Measurements from ENCODE around the gene C18orf54. TPM values are rescaled to one million over a fixed set of nuclear protein-coding genes. Genes with fewer than 3 reads are reported as not detected.
"Not testable (repeated sequence)": the region's sequence is repeated elsewhere in the genome, so short reads cannot be mapped to it uniquely, and the experiment has no call there.

Gene C18orf54
- total RNA-seq, 1 donor from 2014 or later = 27.9 TPM

DNA sequence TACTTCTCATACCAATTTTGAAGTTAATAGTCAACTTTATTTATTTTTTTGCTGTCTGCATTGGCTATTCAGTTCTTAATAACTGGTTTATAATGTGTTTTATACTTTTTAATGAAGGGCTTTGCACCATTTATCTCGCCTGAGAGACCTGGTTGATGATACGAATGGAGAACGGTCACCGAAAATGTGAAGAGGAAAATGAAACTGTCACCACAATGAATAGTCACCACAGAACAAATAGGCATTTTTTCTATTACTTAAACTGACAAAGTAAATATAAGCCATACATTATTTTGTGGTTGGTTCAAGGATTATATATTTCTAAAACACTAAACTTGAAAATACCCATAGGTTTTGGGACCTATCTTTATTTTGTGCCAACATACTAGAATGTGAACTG lies 20.4 kb downstream of the C18orf54 start:
- no peak overlapping the region for H3K27ac Mint-ChIP-seq (ENCODE audit: unreplicated experiment)
- H3K4me1 Mint-ChIP-seq = peaks cover 7% of the 10 kb centered on the region
- H3K9me3 Mint-ChIP-seq = no peaks in the 10 kb centered on the region
- TF ChIP-seq, protein P1, sequence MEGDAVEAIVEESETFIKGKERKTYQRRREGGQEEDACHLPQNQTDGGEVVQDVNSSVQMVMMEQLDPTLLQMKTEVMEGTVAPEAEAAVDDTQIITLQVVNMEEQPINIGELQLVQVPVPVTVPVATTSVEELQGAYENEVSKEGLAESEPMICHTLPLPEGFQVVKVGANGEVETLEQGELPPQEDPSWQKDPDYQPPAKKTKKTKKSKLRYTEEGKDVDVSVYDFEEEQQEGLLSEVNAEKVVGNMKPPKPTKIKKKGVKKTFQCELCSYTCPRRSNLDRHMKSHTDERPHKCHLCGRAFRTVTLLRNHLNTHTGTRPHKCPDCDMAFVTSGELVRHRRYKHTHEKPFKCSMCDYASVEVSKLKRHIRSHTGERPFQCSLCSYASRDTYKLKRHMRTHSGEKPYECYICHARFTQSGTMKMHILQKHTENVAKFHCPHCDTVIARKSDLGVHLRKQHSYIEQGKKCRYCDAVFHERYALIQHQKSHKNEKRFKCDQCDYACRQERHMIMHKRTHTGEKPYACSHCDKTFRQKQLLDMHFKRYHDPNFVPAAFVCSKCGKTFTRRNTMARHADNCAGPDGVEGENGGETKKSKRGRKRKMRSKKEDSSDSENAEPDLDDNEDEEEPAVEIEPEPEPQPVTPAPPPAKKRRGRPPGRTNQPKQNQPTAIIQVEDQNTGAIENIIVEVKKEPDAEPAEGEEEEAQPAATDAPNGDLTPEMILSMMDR (conservative IDR thresholded peaks at IDR 0.05) = no peak
- H3K4me3 Mint-ChIP-seq = no peak overlapping the region
- no peak for DNase-seq (ENCODE audit: low read depth, low spot score)
- peaks cover 10% of the 10 kb centered on the region for H3K36me3 Mint-ChIP-seq (ENCODE audit: low read depth)
- no peaks in the 10 kb centered on the region for H3K27me3 Mint-ChIP-seq (ENCODE audit: low read depth)

DNA sequence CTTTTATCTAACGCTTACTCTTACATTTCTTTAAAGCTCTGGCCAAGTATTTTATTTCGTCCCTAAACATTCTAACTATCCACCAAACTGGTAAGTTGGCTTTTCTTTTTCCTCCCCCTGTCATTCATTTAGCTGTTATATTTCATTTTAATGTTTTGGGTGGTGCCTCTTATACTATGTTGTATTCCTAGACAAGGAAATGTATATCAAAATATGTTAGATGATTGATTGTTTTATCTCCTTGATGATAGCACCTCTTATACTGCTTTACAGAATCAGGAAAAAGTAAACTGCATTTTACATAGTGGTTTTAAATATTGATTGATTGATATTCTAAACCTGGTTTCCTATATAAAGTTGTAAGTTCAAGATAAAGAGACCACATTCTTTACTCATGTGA lies 23.9 kb downstream of the C18orf54 start:
- no peak for DNase-seq (ENCODE audit: low read depth, low spot score)
- TF ChIP-seq, protein P1 (conservative IDR thresholded peaks at IDR 0.05) = no peak
- Mint-ChIP-seq H3K9me3 (no peaks in the 10 kb centered on the region), H3K27ac (ENCODE audit: unreplicated experiment) (no peak overlapping the region), H3K36me3 (ENCODE audit: low read depth) (peaks cover 7% of the 10 kb centered on the region), H3K4me1 (peaks cover 13% of the 10 kb centered on the region), H3K27me3 (ENCODE audit: low read depth) (no peaks in the 10 kb centered on the region), H3K4me3 (no peak overlapping the region)

DNA sequence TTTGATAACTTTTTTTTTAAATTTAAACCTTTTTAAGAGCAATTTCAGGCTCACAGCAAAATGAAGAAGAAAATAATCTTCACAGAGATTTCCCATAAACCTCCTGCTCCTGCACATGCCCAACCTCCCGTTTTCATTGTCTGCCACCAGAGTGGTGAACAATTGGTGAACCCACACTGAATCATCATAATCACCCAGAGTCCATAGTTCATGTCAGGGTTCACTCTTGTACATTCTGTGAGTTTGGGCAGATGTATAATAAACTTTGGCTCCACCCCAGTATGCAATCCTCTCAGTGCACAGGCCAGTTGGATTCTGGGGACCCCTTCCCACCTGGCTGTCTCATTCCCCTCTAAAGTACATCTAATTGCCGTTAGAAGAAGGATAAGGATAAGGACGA lies 24.4 kb downstream of the C18orf54 start:
- H3K4me1 Mint-ChIP-seq = peaks cover 13% of the 10 kb centered on the region
- no peaks in the 10 kb centered on the region for H3K9me3 Mint-ChIP-seq
- no peaks in the 10 kb centered on the region for H3K27me3 Mint-ChIP-seq (ENCODE audit: low read depth)
- no peak overlapping the region for H3K27ac Mint-ChIP-seq (ENCODE audit: unreplicated experiment)
- no peak overlapping the region for H3K4me3 Mint-ChIP-seq
- DNase-seq (ENCODE audit: low read depth, low spot score) = no peak
- TF ChIP-seq, protein P1 (conservative IDR thresholded peaks at IDR 0.05) = no peak
- peaks cover 7% of the 10 kb centered on the region for H3K36me3 Mint-ChIP-seq (ENCODE audit: low read depth)

DNA sequence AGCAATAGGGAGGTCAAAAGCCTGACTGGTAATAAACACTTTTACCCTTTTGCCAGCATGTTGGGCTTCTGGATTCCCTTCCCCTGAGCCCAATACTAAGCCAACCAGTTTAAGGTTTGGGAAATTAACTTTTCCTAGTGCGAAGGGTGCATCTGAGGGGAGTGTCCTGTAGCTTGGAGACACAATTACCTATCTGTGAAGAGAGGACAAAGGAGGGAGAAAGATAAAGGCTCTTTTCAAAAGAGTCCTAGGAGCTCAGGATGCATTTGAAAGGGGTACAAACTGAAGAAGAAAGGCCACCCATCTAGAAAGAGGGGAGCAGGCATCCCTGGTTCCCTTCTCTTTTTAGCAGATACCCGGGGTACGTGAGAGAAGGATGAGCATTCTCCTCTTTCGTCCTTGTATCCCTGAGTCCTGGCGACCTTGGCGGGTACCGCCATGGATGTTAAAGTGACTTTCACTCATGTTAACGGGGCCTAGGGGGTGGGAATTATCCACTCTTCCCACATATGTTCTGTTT lies 25.1 kb downstream of the C18orf54 start:
- peaks cover 7% of the 10 kb centered on the region for H3K36me3 Mint-ChIP-seq (ENCODE audit: low read depth)
- peaks cover 13% of the 10 kb centered on the region for H3K4me1 Mint-ChIP-seq
- no peak overlapping the region for H3K4me3 Mint-ChIP-seq
- no peaks in the 10 kb centered on the region for H3K9me3 Mint-ChIP-seq
- no peak overlapping the region for H3K27ac Mint-ChIP-seq (ENCODE audit: unreplicated experiment)
- no peak for DNase-seq (ENCODE audit: low read depth, low spot score)
- no peaks in the 10 kb centered on the region for H3K27me3 Mint-ChIP-seq (ENCODE audit: low read depth)
- TF ChIP-seq, protein P1 (conservative IDR thresholded peaks at IDR 0.05) = no peak

DNA sequence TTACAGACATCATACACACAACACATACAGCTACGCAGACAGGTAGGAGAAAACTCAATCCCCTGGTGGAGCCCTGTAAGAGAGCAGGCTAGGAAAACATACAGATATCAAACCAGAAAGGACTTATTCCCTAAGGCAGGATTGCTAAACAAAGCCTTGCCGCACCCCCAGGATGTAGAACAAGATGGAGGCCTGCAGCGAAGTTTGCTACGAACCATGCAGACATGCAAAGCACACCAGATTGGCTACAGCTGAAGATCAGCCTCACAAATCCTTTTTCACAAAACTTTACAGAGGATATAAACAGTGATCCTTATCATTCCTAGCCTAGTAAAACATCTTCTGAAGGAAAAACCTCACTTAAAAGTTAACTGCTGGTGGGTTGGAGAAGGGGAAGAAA lies 28.3 kb downstream of the C18orf54 start:
- Mint-ChIP-seq H3K27me3 (ENCODE audit: low read depth) (no peaks in the 10 kb centered on the region), H3K9me3 (peaks cover 8% of the 10 kb centered on the region), H3K27ac (ENCODE audit: unreplicated experiment) (no peak overlapping the region), H3K4me1 (peaks cover 23% of the 10 kb centered on the region), H3K4me3 (no peak overlapping the region), H3K36me3 (ENCODE audit: low read depth) (peaks cover 13% of the 10 kb centered on the region)
- TF ChIP-seq, protein P1 (conservative IDR thresholded peaks at IDR 0.05) = no peak
- no peak for DNase-seq (ENCODE audit: low read depth, low spot score)

DNA sequence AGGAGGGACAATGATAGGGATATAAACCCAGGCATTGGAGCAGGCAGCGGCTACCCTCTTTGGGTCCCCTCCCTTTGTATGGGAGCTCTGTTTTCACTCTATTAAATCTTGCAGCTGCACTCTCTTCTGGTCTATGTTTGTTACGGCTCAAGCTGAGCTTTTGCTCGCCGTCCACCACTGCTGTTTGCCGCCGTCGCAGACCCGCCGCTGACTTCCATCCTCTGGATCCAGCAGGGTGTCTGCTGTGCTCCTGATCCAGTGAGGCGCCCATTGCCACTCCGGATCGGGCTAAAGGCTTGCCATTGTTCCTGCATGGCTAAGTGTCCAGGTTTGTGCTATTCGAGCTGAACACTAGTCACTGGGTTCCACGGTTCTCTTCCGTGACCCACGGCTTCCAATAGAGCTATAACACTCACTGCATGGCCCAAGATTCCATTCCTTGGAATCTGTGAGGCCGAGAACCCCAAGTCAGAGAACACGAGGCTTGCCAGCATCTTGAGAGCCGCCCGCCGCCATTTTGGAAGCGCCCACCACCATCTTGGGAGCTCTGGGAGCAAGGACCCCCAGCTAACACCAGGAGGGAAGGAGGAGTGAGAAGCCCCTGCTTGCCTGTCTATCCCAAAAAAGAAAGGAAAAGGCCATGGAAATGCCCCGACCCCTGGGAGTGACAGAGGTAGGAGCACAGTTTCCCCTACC lies 29.2 kb downstream of the C18orf54 start:
- H3K36me3 Mint-ChIP-seq (ENCODE audit: low read depth) = not testable (repeated sequence)

More for the DNA sequence above, 29.2 kb downstream of the C18orf54 start:
- not testable (repeated sequence) for H3K4me3 Mint-ChIP-seq; H3K27me3 Mint-ChIP-seq (ENCODE audit: low read depth); DNase-seq (ENCODE audit: low read depth, low spot score); H3K27ac Mint-ChIP-seq (ENCODE audit: unreplicated experiment); H3K9me3 Mint-ChIP-seq
- peaks cover 23% of the 10 kb centered on the region for H3K4me1 Mint-ChIP-seq

Data from neural crest cell (in vitro differentiated cells).